BE2C (cell line): Measurements from ENCODE around the gene ATP4B. TPM values are rescaled to one million over a fixed set of nuclear protein-coding genes. Genes with fewer than 3 reads are reported as not detected.

Experiments
- DNase-seq: peaks from one replicate; pipeline ENCODE4 v3.0.0-alpha.2; 2020
- H3K27me3 ChIP-seq: fragments of 250-450 bp; sonication (Bioruptor Pico); 2 replicates; pipeline ENCODE4 v1.5.1; 2020; ENCODE audit warnings: mild to moderate bottlenecking
- H3K36me3 ChIP-seq: fragments of 250-450 bp; sonication (Bioruptor Pico); 2 replicates; pipeline ENCODE4 v1.5.1; 2020; ENCODE audit warnings: mild to moderate bottlenecking
- H3K4me1 ChIP-seq: fragments of 250-450 bp; sonication (Bioruptor Pico); 2 replicates; pipeline ENCODE4 v1.5.1; 2020
- H3K4me3 ChIP-seq: 2 replicates; pipeline ENCODE4 v1.5.1; 2011; ENCODE audit warnings: low read depth, low read length
- H3K9me3 ChIP-seq: fragments of 250-450 bp; sonication (Bioruptor Pico); 2 replicates; pipeline ENCODE4 v1.5.1; 2020
- CTCF ChIP-seq: IDR thresholded peaks from 2 replicates; pipeline ENCODE4 v1.5.1; 2012; ENCODE audit warnings: mild to moderate bottlenecking, low read depth, low read length
- polyA plus RNA-seq: library from polyadenylated mRNA; unstranded; fragments of >200 nt; gene quantifications from one replicate; pipeline ENCODE4 v1.2.1, GENCODE V29; 2012; ENCODE audit warnings: low read depth, missing spikeins; ENCODE audit not compliant: insufficient read length, insufficient read depth

The ATP4B gene
- polyA plus RNA-seq, result not detected

- Histone ChIP-seq H3K27me3 (no peaks in the 10 kb centered on the region), H3K4me3 (no peak within 1 kb of the TSS), H3K36me3 (no peaks in the 10 kb centered on the region), H3K4me1 (peaks cover 4% of the 10 kb centered on the region), H3K9me3 (no peaks in the 10 kb centered on the region)
- TF ChIP-seq CTCF, result no peak
- DNase-seq, result peak; percentile 27
These were observed at the start of gene ATP4B for GRCh38 chr13:113657851-113658741. ATP4B (minus strand) TSS chr13:113658198; CDS start chr13:113658144, 54 bp downstream.

GRCh38 chr13:113672002-113672651, 14.1 kb upstream of the ATP4B start:
- H3K36me3 ChIP-seq, result no peaks in the 10 kb centered on the region
- no peak for TF ChIP-seq CTCF
- H3K27me3 ChIP-seq, result no peaks in the 10 kb centered on the region
- DNase-seq, result peak; percentile 13
- H3K9me3 ChIP-seq, result peaks cover 3% of the 10 kb centered on the region; the same call in 1 of the 2 replicates
- no peaks in the 10 kb centered on the region for H3K4me1 ChIP-seq
- no peak overlapping the region for H3K4me3 ChIP-seq

- Histone ChIP-seq H3K36me3 (no peaks in the 10 kb centered on the region), H3K4me1 (no peaks in the 10 kb centered on the region), H3K4me3 (no peak overlapping the region), H3K9me3 (peaks cover 3% of the 10 kb centered on the region; the same call in 1 of the 2 replicates), H3K27me3 (no peaks in the 10 kb centered on the region)
- TF ChIP-seq CTCF, result no peak
- peak; percentile 4 for DNase-seq
These were observed 13.3 kb upstream of the ATP4B start for GRCh38 chr13:113671066-113672001.

DNA sequence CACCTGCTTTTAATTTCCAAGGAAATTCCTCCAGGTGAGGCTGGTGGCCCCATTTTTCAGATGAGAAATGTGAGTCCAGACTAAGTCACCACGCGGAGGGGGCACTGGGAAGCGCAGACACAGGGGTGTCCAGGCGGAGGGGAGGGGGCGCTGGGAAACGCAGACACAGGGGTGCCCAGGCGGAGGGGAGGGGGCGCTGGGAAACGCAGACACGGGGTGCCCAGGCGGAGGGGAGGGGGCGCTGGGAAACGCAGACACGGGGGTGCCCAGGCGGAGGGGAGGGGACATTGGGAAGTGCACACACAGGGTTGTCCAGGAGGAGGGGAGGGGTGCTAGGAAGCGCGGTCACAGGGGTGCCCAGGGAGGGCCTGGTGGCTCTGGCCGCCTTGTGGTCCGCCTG, 12.5 kb upstream of the ATP4B start:
- H3K9me3 ChIP-seq, result peaks cover 3% of the 10 kb centered on the region; the same call in 1 of the 2 replicates
- H3K4me1 ChIP-seq, result no peaks in the 10 kb centered on the region
- no peak for TF ChIP-seq CTCF
- no peaks in the 10 kb centered on the region for H3K27me3 ChIP-seq
- no peak overlapping the region for H3K4me3 ChIP-seq
- DNase-seq, result peak; percentile 3
- H3K36me3 ChIP-seq, result no peaks in the 10 kb centered on the region

GRCh38 chr13:113669755-113670341, 11.8 kb upstream of the ATP4B start:
- H3K9me3 ChIP-seq, result peaks cover 3% of the 10 kb centered on the region; the same call in 1 of the 2 replicates
- no peak for TF ChIP-seq CTCF
- H3K4me1 ChIP-seq, result no peaks in the 10 kb centered on the region
- H3K4me3 ChIP-seq, result no peak overlapping the region
- peak; percentile 6 for DNase-seq
- H3K36me3 ChIP-seq, result no peaks in the 10 kb centered on the region
- H3K27me3 ChIP-seq, result no peaks in the 10 kb centered on the region
